ENCODE measurements around the gene PPA1.

Gene PPA1

DNA sequence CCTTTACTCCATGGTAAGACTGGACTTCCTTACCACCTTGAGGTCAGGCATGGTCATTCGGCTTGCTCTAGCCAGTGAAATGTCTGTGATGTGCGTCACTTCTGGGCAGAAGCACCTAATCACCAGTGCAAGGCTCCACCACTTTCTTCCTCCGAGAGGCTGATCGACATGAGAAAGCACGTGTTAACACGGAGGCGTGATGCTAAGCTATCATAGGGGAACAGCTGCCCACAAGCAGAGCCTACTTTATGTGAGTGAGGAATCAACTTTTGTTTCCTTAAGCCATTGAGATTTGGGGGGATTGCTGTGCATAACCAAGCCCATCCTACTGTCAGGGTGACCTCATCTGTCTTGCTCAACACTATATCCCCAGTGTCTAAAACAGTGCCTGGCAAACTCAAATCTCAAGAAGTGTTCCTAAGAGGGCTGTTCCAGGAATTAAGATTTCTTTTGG, 39.8 kb downstream of the PPA1 start:
- Histone ChIP-seq H3K4me2 (ENCODE audit: low read length) (no peak overlapping the region), H4K20me1 (ENCODE audit: insufficient read depth, low read length) (no peaks in the 10 kb centered on the region), H3K27me3 (ENCODE audit: insufficient read depth, low read length) (no peaks in the 10 kb centered on the region), H3K4me3 (ENCODE audit: low read depth, low read length, poor library complexity, severe bottlenecking) (no peak overlapping the region), H3F3A (ENCODE audit: insufficient read depth, low read length) (no peaks in the 10 kb centered on the region), H3K36me3 (ENCODE audit: insufficient read depth, low read length) (peaks cover 14% of the 10 kb centered on the region), H2AFZ (ENCODE audit: low read length) (no peak overlapping the region), H3K4me1 (ENCODE audit: insufficient read depth, low read length, severe bottlenecking) (no peaks in the 10 kb centered on the region), H3K9me2 (ENCODE audit: low read depth, low read length) (no peaks in the 10 kb centered on the region), H3K9me3 (ENCODE audit: low read length) (no peaks in the 10 kb centered on the region), H3K9ac (ENCODE audit: low read length) (no peak overlapping the region), H3K27ac (ENCODE audit: low read depth, low read length, poor library complexity, severe bottlenecking) (no peak overlapping the region), H3K79me2 (ENCODE audit: insufficient read depth, low read length) (no peaks in the 10 kb centered on the region)
- TF ChIP-seq, protein P1, sequence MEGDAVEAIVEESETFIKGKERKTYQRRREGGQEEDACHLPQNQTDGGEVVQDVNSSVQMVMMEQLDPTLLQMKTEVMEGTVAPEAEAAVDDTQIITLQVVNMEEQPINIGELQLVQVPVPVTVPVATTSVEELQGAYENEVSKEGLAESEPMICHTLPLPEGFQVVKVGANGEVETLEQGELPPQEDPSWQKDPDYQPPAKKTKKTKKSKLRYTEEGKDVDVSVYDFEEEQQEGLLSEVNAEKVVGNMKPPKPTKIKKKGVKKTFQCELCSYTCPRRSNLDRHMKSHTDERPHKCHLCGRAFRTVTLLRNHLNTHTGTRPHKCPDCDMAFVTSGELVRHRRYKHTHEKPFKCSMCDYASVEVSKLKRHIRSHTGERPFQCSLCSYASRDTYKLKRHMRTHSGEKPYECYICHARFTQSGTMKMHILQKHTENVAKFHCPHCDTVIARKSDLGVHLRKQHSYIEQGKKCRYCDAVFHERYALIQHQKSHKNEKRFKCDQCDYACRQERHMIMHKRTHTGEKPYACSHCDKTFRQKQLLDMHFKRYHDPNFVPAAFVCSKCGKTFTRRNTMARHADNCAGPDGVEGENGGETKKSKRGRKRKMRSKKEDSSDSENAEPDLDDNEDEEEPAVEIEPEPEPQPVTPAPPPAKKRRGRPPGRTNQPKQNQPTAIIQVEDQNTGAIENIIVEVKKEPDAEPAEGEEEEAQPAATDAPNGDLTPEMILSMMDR (IDR thresholded peaks at IDR 0.05; ENCODE audit: low read length), result no peak
- TF ChIP-seq EZH2 (IDR thresholded peaks at IDR 0.05; ENCODE audit: borderline replicate concordance, low read length), result no peak

DNA sequence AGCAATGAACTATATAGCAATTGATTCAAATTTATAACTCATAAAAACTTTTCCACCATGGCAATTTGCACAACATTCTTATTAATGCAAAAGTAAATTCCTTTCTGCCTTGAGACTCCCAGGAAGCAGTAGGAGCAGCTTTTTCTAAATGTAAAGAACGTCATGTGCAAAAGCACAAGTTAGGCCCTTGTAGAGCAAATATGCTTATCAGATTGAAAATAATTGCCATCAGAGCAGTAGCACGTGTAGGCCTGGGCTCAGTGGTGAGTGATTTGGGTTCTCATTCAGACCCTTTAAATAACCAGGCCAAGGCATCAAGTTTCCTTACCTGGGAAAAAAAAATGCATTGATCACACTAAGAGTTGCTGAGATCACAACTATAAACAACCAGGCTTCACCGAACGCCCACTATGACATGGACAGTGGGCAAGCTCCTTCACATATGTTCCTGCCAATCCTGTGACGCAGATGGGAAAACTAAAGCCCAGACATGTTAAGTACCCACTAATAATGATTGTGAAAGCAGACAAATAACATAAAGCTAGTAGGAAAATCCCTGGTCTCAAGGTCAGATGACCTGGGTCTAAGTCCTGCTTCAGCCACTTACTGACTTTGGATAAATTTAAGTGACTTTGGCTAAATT, 40.8 kb downstream of the PPA1 start:
- H3F3A ChIP-seq (ENCODE audit: insufficient read depth, low read length), result no peaks in the 10 kb centered on the region
- no peak overlapping the region for H2AFZ ChIP-seq (ENCODE audit: low read length)
- H3K27me3 ChIP-seq (ENCODE audit: insufficient read depth, low read length), result no peaks in the 10 kb centered on the region
- H4K20me1 ChIP-seq (ENCODE audit: insufficient read depth, low read length), result no peaks in the 10 kb centered on the region
- H3K9me3 ChIP-seq (ENCODE audit: low read length), result no peaks in the 10 kb centered on the region
- H3K27ac ChIP-seq (ENCODE audit: low read depth, low read length, poor library complexity, severe bottlenecking), result no peak overlapping the region
- H3K36me3 ChIP-seq (ENCODE audit: insufficient read depth, low read length), result peaks cover 6% of the 10 kb centered on the region
- no peak overlapping the region for H3K9ac ChIP-seq (ENCODE audit: low read length)
- no peaks in the 10 kb centered on the region for H3K79me2 ChIP-seq (ENCODE audit: insufficient read depth, low read length)
- H3K4me3 ChIP-seq (ENCODE audit: low read depth, low read length, poor library complexity, severe bottlenecking), result no peak overlapping the region
- H3K4me2 ChIP-seq (ENCODE audit: low read length), result no peak overlapping the region
- no peak for TF ChIP-seq EZH2 (IDR thresholded peaks at IDR 0.05; ENCODE audit: borderline replicate concordance, low read length)
- TF ChIP-seq, protein P1 (IDR thresholded peaks at IDR 0.05; ENCODE audit: low read length), result no peak
- H3K9me2 ChIP-seq (ENCODE audit: low read depth, low read length), result no peaks in the 10 kb centered on the region
- H3K4me1 ChIP-seq (ENCODE audit: insufficient read depth, low read length, severe bottlenecking), result no peaks in the 10 kb centered on the region

DNA sequence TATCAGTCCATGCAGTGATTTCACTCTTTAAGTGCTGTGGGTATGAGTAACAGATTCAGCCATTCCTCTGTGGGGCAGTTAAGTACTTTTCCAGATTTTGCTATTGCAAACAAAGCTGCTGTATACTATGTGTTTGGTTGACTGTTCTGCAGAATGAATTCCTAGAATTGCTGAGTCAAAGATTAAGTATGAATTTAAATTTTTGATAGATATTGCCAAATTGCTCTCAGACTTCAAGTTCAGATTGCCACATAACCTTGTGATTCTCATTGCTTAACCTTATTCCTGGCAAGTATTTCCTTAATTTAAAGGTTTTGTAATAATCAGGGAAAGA, 41.3 kb downstream of the PPA1 start:
- Histone ChIP-seq H3K36me3 (ENCODE audit: insufficient read depth, low read length) (peaks cover 1% of the 10 kb centered on the region), H3K4me2 (ENCODE audit: low read length) (no peak overlapping the region), H3K27me3 (ENCODE audit: insufficient read depth, low read length) (no peaks in the 10 kb centered on the region), H3F3A (ENCODE audit: insufficient read depth, low read length) (no peaks in the 10 kb centered on the region), H3K9ac (ENCODE audit: low read length) (no peak overlapping the region), H3K9me3 (ENCODE audit: low read length) (no peaks in the 10 kb centered on the region), H3K4me3 (ENCODE audit: low read depth, low read length, poor library complexity, severe bottlenecking) (no peak overlapping the region), H3K4me1 (ENCODE audit: insufficient read depth, low read length, severe bottlenecking) (no peaks in the 10 kb centered on the region), H3K9me2 (ENCODE audit: low read depth, low read length) (no peaks in the 10 kb centered on the region), H2AFZ (ENCODE audit: low read length) (no peak overlapping the region), H3K27ac (ENCODE audit: low read depth, low read length, poor library complexity, severe bottlenecking) (no peak overlapping the region), H4K20me1 (ENCODE audit: insufficient read depth, low read length) (no peaks in the 10 kb centered on the region), H3K79me2 (ENCODE audit: insufficient read depth, low read length) (no peaks in the 10 kb centered on the region)
- TF ChIP-seq EZH2 (IDR thresholded peaks at IDR 0.05; ENCODE audit: borderline replicate concordance, low read length), result no peak
- TF ChIP-seq, protein P1 (IDR thresholded peaks at IDR 0.05; ENCODE audit: low read length), result no peak

Data from OCI-LY1 (cell line).